GM21360 (cell line): ENCODE results near the gene ADNP.

Experiments used
- ATAC-seq: cut with Tn5 transposase; IDR thresholded peaks from one replicate; pipeline ENCODE4 v1.9.1; 2021; ENCODE audit warnings: mild to moderate bottlenecking, moderate library complexity; ENCODE audit not compliant: unreplicated experiment

Gene ADNP

GRCh38 chr20:50852085-50852484 lies 79.2 kb downstream of the ADNP start:
- no peak for ATAC-seq

GRCh38 chr20:50850721-50851286 lies 80.4 kb downstream of the ADNP start:
- ATAC-seq = no peak

GRCh38 chr20:50848846-50849673 lies 82.2 kb downstream of the ADNP start:
- ATAC-seq = no peak

GRCh38 chr20:50848341-50848808 lies 82.9 kb downstream of the ADNP start:
- ATAC-seq = no peak

GRCh38 chr20:50845566-50846215 lies 85.5 kb downstream of the ADNP start:
- ATAC-seq = no peak

- ATAC-seq = peak; percentile 87
Observed at GRCh38 chr20:50844430-50845100, 86.7 kb downstream of the ADNP start.

- ATAC-seq = no peak
Observed at GRCh38 chr20:50843331-50844276, 87.6 kb downstream of the ADNP start.

GRCh38 chr20:50842821-50843220 lies 88.4 kb downstream of the ADNP start:
- no peak for ATAC-seq
